KMS-11 (cell line): Measurements from ENCODE around the gene WEE2.

Experiments used
- H2AFZ ChIP-seq: fragments of 200-600 bp; sonication (generic); 2 replicates; pipeline ENCODE4 v1.6.1; 2016; ENCODE audit warnings: antibody characterized with exemption, mixed run types, low read depth
- H3K27ac ChIP-seq: fragments of 200-600 bp; sonication (generic); 2 replicates; pipeline ENCODE4 v1.6.1; 2016; ENCODE audit warnings: mild to moderate bottlenecking, mixed run types
- H3K27me3 ChIP-seq: fragments of 200-600 bp; sonication (generic); 2 replicates; pipeline ENCODE4 v1.6.1; 2017; ENCODE audit warnings: mild to moderate bottlenecking, low read depth, mixed run types, moderate library complexity; ENCODE audit not compliant: insufficient read depth
- H3K36me3 ChIP-seq: fragments of 200-600 bp; sonication (generic); 2 replicates; pipeline ENCODE4 v1.6.1; 2017; ENCODE audit warnings: mild to moderate bottlenecking, mixed run types; ENCODE audit not compliant: insufficient read depth
- H3K4me1 ChIP-seq: fragments of 200-600 bp; sonication (generic); 2 replicates; pipeline ENCODE4 v1.6.1; 2016; ENCODE audit warnings: mild to moderate bottlenecking, low read depth, mixed run types; ENCODE audit not compliant: poor library complexity, severe bottlenecking
- H3K4me2 ChIP-seq: fragments of 200-600 bp; sonication (generic); 2 replicates; pipeline ENCODE4 v1.7.0; 2016; ENCODE audit warnings: mild to moderate bottlenecking, mixed run types
- H3K4me3 ChIP-seq: fragments of 200-600 bp; sonication (generic); IDR thresholded peaks from 2 replicates; pipeline ENCODE4 v1.6.1; 2017; ENCODE audit warnings: low read depth, low read length, mixed read lengths; ENCODE audit not compliant: insufficient read depth
- H3K79me2 ChIP-seq: fragments of 200-600 bp; sonication (generic); 2 replicates; pipeline ENCODE4 v1.6.1; 2016; ENCODE audit warnings: low read depth, mixed run types; ENCODE audit not compliant: insufficient read depth
- H3K9ac ChIP-seq: fragments of 200-600 bp; sonication (generic); 2 replicates; pipeline ENCODE4 v1.6.1; 2016; ENCODE audit warnings: mild to moderate bottlenecking, mixed run types
- H4K20me1 ChIP-seq: fragments of 200-600 bp; sonication (generic); 2 replicates; pipeline ENCODE4 v1.6.1; 2016; ENCODE audit warnings: mild to moderate bottlenecking, mixed run types; ENCODE audit not compliant: insufficient read depth
- CTCF ChIP-seq: fragments of 200-600 bp; sonication (generic); conservative IDR thresholded peaks from 2 replicates; pipeline ENCODE4 v1.6.1; 2017; ENCODE audit warnings: low read depth, mild to moderate bottlenecking, antibody characterized with exemption, low read length, moderate library complexity, mixed read lengths

The WEE2 gene

GRCh38 chr7:141691961-141692360, 16.2 kb upstream of the WEE2 start:
- Histone ChIP-seq H3K27me3 (no peaks in the 10 kb centered on the region), H3K27ac (no peak overlapping the region), H4K20me1 (no peaks in the 10 kb centered on the region), H2AFZ (no peak overlapping the region), H3K9ac (no peak overlapping the region), H3K4me2 (no peak overlapping the region), H3K4me3 (no peak overlapping the region), H3K36me3 (no peaks in the 10 kb centered on the region), H3K4me1 (peaks cover 3% of the 10 kb centered on the region), H3K79me2 (no peaks in the 10 kb centered on the region; the same call in 1 of the 2 replicates)
- TF ChIP-seq CTCF: no peak

- peaks cover 14% of the 10 kb centered on the region for H3K4me1 ChIP-seq
- no peak for TF ChIP-seq CTCF
- no peaks in the 10 kb centered on the region for H3K36me3 ChIP-seq
- no peaks in the 10 kb centered on the region; the same call in 1 of the 2 replicates for H3K79me2 ChIP-seq
- no peaks in the 10 kb centered on the region for H3K27me3 ChIP-seq
- no peak overlapping the region for H3K4me2 ChIP-seq
- H3K9ac ChIP-seq: no peak overlapping the region
- H3K4me3 ChIP-seq: no peak overlapping the region
- no peaks in the 10 kb centered on the region for H4K20me1 ChIP-seq
- H2AFZ ChIP-seq: no peak overlapping the region
- H3K27ac ChIP-seq: no peak overlapping the region
Measured at GRCh38 chr7:141693082-141693481, 15.1 kb upstream of the WEE2 start.

GRCh38 chr7:141695803-141696289, 12.3 kb upstream of the WEE2 start:
- no peaks in the 10 kb centered on the region for H4K20me1 ChIP-seq
- no peak overlapping the region for H3K27ac ChIP-seq
- H2AFZ ChIP-seq: no peak overlapping the region
- no peak overlapping the region for H3K9ac ChIP-seq
- H3K36me3 ChIP-seq: no peaks in the 10 kb centered on the region
- H3K79me2 ChIP-seq: no peaks in the 10 kb centered on the region; the same call in 1 of the 2 replicates
- H3K4me1 ChIP-seq: peaks cover 22% of the 10 kb centered on the region
- no peak overlapping the region for H3K4me2 ChIP-seq
- TF ChIP-seq CTCF: no peak
- H3K27me3 ChIP-seq: no peaks in the 10 kb centered on the region
- no peak overlapping the region for H3K4me3 ChIP-seq

- Histone ChIP-seq H3K36me3 (no peaks in the 10 kb centered on the region), H2AFZ (no peak overlapping the region), H3K4me2 (no peak overlapping the region), H3K79me2 (no peaks in the 10 kb centered on the region; the same call in 1 of the 2 replicates), H3K9ac (no peak overlapping the region), H3K27me3 (no peaks in the 10 kb centered on the region), H3K27ac (no peak overlapping the region), H3K4me1 (peaks cover 22% of the 10 kb centered on the region), H4K20me1 (no peaks in the 10 kb centered on the region), H3K4me3 (no peak overlapping the region)
- no peak for TF ChIP-seq CTCF
Measured at GRCh38 chr7:141696348-141696747, 11.8 kb upstream of the WEE2 start.
